HEK293 (cell line): Measurements from ENCODE around the gene FAM89B.

Source experiments
- CTCF ChIA-PET: fragments of 350-600 bp; formaldehyde crosslinking; extraction: SDS; loops from one replicate; lab custom pipeline; 2021; ENCODE audit warnings: antibody characterized with exemption; lab: Yijun Ruan, JAX
- POLR2A ChIA-PET: fragments of 300-600 bp; formaldehyde crosslinking; extraction: SDS; loops from one replicate; lab custom pipeline; 2020; ENCODE audit warnings: antibody characterized with exemption, inconsistent platforms; lab: Yijun Ruan, JAX
- H3K27ac ChIP-seq: fragments of 200-500 bp; sonication (Bioruptor generic); 2 replicates; pipeline ENCODE4 v1.5.1; 2014; ENCODE audit warnings: low read depth, low read length, control low read depth, inconsistent platforms; ENCODE audit errors: extremely low read depth
- H3K36me3 ChIP-seq, 2 experiments: fragments of 200-500 bp in 1 of 2; sonication (Bioruptor generic) in 1 of 2; 1 replicate in 1 of 2; 2 replicates in 1 of 2; pipeline ENCODE4 v1.5.1; 2014 to 2017; ENCODE audit warnings: inconsistent platforms in 2 of 2, low read length in 2 of 2; ENCODE audit not compliant: control insufficient read depth in 2 of 2, insufficient read depth in 1 of 2
- H3K4me1 ChIP-seq: fragments of 200-500 bp; sonication (Bioruptor generic); 2 replicates; pipeline ENCODE4 v1.5.1; 2014; ENCODE audit warnings: mild to moderate bottlenecking, low read length, inconsistent platforms; ENCODE audit not compliant: control insufficient read depth, insufficient read depth
- H3K4me3 ChIP-seq: 2 replicates; pipeline ENCODE4 v1.5.1; 2011; ENCODE audit warnings: low read depth, mild to moderate bottlenecking, control low read depth, low read length, moderate library complexity
- H3K9me3 ChIP-seq: fragments of 200-500 bp; sonication (Bioruptor generic); 2 replicates; pipeline ENCODE4 v1.5.1; 2014; ENCODE audit warnings: low read depth, low read length, inconsistent platforms; ENCODE audit not compliant: control insufficient read depth, insufficient read depth
- BCL11B ChIP-seq: fragments of 450-650 bp; formaldehyde crosslinking; IDR thresholded peaks from 2 replicates; pipeline ENCODE4 v1.5.1; 2016; ENCODE audit warnings: low read depth, missing biosample characterization, missing genetic modification characterization
- BCL6B ChIP-seq: fragments of 450-650 bp; formaldehyde crosslinking; IDR thresholded peaks from 2 replicates; pipeline ENCODE4 v1.5.1; 2017; ENCODE audit warnings: missing biosample characterization, missing genetic modification characterization
- ELK4 ChIP-seq: IDR thresholded peaks from 2 replicates; pipeline ENCODE4 v1.6.1; 2011; ENCODE audit warnings: mild to moderate bottlenecking, low read depth, low read length, borderline replicate concordance
- GLIS2 ChIP-seq: fragments of 450-650 bp; formaldehyde crosslinking; IDR thresholded peaks from 2 replicates; pipeline ENCODE4 v1.5.1; 2016; ENCODE audit warnings: missing biosample characterization, missing genetic modification characterization
- IKZF3 ChIP-seq: fragments of 450-650 bp; IDR thresholded peaks from 2 replicates; pipeline ENCODE4 v1.5.0; 2018; ENCODE audit warnings: missing biosample characterization, mild to moderate bottlenecking, missing genetic modification characterization, moderate library complexity
- KLF10 ChIP-seq: fragments of 450-650 bp; IDR thresholded peaks from 2 replicates; pipeline ENCODE4 v1.5.1; 2018; ENCODE audit warnings: missing biosample characterization, mild to moderate bottlenecking, missing genetic modification characterization
- KLF8 ChIP-seq: fragments of 450-650 bp; formaldehyde crosslinking; IDR thresholded peaks from 2 replicates; pipeline ENCODE4 v1.5.1; 2016; ENCODE audit warnings: missing biosample characterization, missing genetic modification characterization
- SP2 ChIP-seq: fragments of 450-650 bp; formaldehyde crosslinking; IDR thresholded peaks from 2 replicates; pipeline ENCODE4 v1.5.1; 2016; ENCODE audit warnings: missing biosample characterization, missing genetic modification characterization
- SP7 ChIP-seq: fragments of 450-650 bp; formaldehyde crosslinking; IDR thresholded peaks from 2 replicates; pipeline ENCODE4 v1.5.1; 2016; ENCODE audit warnings: missing biosample characterization, missing genetic modification characterization
- ZBTB1 ChIP-seq: fragments of 450-650 bp; formaldehyde crosslinking; IDR thresholded peaks from 2 replicates; pipeline ENCODE4 v1.5.1; 2016; ENCODE audit warnings: missing biosample characterization, missing genetic modification characterization
- ZBTB7A ChIP-seq: fragments of 450-650 bp; formaldehyde crosslinking; IDR thresholded peaks from 2 replicates; pipeline ENCODE4 v1.5.1; 2016; ENCODE audit warnings: low read depth, missing biosample characterization, missing genetic modification characterization
- ZFP69B ChIP-seq: fragments of 450-650 bp; formaldehyde crosslinking; IDR thresholded peaks from 2 replicates; pipeline ENCODE4 v1.5.1; 2016; ENCODE audit warnings: missing biosample characterization, missing genetic modification characterization
- ZNF114 ChIP-seq: fragments of 450-650 bp; formaldehyde crosslinking; IDR thresholded peaks from 2 replicates; pipeline ENCODE4 v1.5.0; 2017; ENCODE audit warnings: missing biosample characterization, missing genetic modification characterization
- ZNF133 ChIP-seq: fragments of 450-650 bp; formaldehyde crosslinking; IDR thresholded peaks from 2 replicates; pipeline ENCODE4 v1.5.1; 2016; ENCODE audit warnings: missing biosample characterization, missing genetic modification characterization
- ZNF18 ChIP-seq: fragments of 450-650 bp; formaldehyde crosslinking; IDR thresholded peaks from 2 replicates; pipeline ENCODE4 v1.5.1; 2016; ENCODE audit warnings: missing biosample characterization, missing genetic modification characterization
- ZNF24 ChIP-seq: fragments of 450-650 bp; formaldehyde crosslinking; IDR thresholded peaks from 2 replicates; pipeline ENCODE4 v1.5.1; 2016; ENCODE audit warnings: missing biosample characterization, missing genetic modification characterization
- ZNF391 ChIP-seq: fragments of 450-650 bp; formaldehyde crosslinking; IDR thresholded peaks from 2 replicates; pipeline ENCODE4 v1.5.1; 2016; ENCODE audit warnings: low read depth, missing biosample characterization, missing genetic modification characterization, borderline replicate concordance
- ZNF398 ChIP-seq: fragments of 450-650 bp; formaldehyde crosslinking; IDR thresholded peaks from 2 replicates; pipeline ENCODE4 v1.5.1; 2017; ENCODE audit warnings: missing biosample characterization, missing genetic modification characterization
- ZNF449 ChIP-seq: fragments of 450-650 bp; formaldehyde crosslinking; IDR thresholded peaks from 2 replicates; pipeline ENCODE4 v1.5.1; 2017; ENCODE audit warnings: missing biosample characterization, mild to moderate bottlenecking, missing genetic modification characterization, moderate library complexity
- ZNF521 ChIP-seq: fragments of 450-650 bp; formaldehyde crosslinking; IDR thresholded peaks from 2 replicates; pipeline ENCODE4 v1.5.1; 2017; ENCODE audit warnings: missing biosample characterization, mild to moderate bottlenecking, missing genetic modification characterization
- ZNF529 ChIP-seq: fragments of 450-650 bp; formaldehyde crosslinking; IDR thresholded peaks from 2 replicates; pipeline ENCODE4 v1.5.1; 2017; ENCODE audit warnings: missing genetic modification characterization, missing biosample characterization; ENCODE audit not compliant: insufficient replicate concordance
- ZNF558 ChIP-seq: fragments of 450-650 bp; formaldehyde crosslinking; IDR thresholded peaks from 2 replicates; pipeline ENCODE4 v1.5.1; 2016; ENCODE audit warnings: missing biosample characterization, missing genetic modification characterization
- ZNF768 ChIP-seq: fragments of 450-650 bp; formaldehyde crosslinking; IDR thresholded peaks from 2 replicates; pipeline ENCODE4 v1.5.1; 2018; ENCODE audit warnings: missing biosample characterization, mild to moderate bottlenecking, missing genetic modification characterization
- ZSCAN30 ChIP-seq: fragments of 450-650 bp; IDR thresholded peaks from 2 replicates; pipeline ENCODE4 v1.5.1; 2018; ENCODE audit warnings: missing biosample characterization, mild to moderate bottlenecking, missing genetic modification characterization, moderate library complexity
- ZXDB ChIP-seq: fragments of 450-650 bp; formaldehyde crosslinking; IDR thresholded peaks from 2 replicates; pipeline ENCODE4 v1.5.1; 2016; ENCODE audit warnings: missing biosample characterization, missing genetic modification characterization

FAM89B gene

GRCh38 chr11:65619281-65619928, 47.1 kb downstream of the FAM89B start (continued):
- no peak for TF ChIP-seq ZNF449
- TF ChIP-seq ZNF24, result no peak

GRCh38 chr11:65620666-65621065, 48.3 kb downstream of the FAM89B start:
- Histone ChIP-seq H3K4me1 (no peaks in the 10 kb centered on the region), H3K36me3 (peaks cover 0 to 85% of the 10 kb centered on the region in 2 experiments; a peak in 1 of 3 replicates), H3K9me3 (no peaks in the 10 kb centered on the region), H3K27ac (no peak overlapping the region), H3K4me3 (no peak overlapping the region)
- TF ChIP-seq SP2 (tag by site-specific recombination), result no peak
- no peak for TF ChIP-seq ZBTB7A (tag by site-specific recombination)
- no peak for TF ChIP-seq GLIS2
- no peak for TF ChIP-seq KLF8
- TF ChIP-seq ZNF529, result no peak
- TF ChIP-seq ELK4, result no peak
- no peak for TF ChIP-seq ZFP69B
- TF ChIP-seq ZNF521 (tag by site-specific recombination), result no peak
- no peak for TF ChIP-seq BCL11B (tag by site-specific recombination)
- no peak for TF ChIP-seq KLF10 (tag by site-specific recombination)
- no peak for TF ChIP-seq IKZF3 (tag by site-specific recombination)
- no peak for TF ChIP-seq ZNF114 (tag by site-specific recombination)
- no peak for TF ChIP-seq ZSCAN30 (tag by site-specific recombination)
- no peak for TF ChIP-seq SP7
- no peak for TF ChIP-seq ZXDB (tag by site-specific recombination)
- TF ChIP-seq ZNF133, result no peak
- no peak for TF ChIP-seq BCL6B
- TF ChIP-seq ZBTB1 (tag by site-specific recombination), result no peak
- no peak for TF ChIP-seq ZNF391 (tag by site-specific recombination)
- POLR2A ChIA-PET, result interaction anchor here (0.6 kb wide), 1 partner anchor 436 kb away, joined by 3 read pairs; no protein-coding TSS in a partner anchor
- CTCF ChIA-PET, result interaction anchor here (0.9 kb wide), 1 partner anchor 159 kb away, joined by 5 read pairs; no protein-coding TSS in a partner anchor

GRCh38 chr11:65621460-65621859, 49.1 kb downstream of the FAM89B start:
- ChIA-PET POLR2A (interaction anchor here (0.6 kb wide), 1 partner anchor 435 kb away, joined by 3 read pairs; no protein-coding TSS in a partner anchor), CTCF (interaction anchor here (0.7 to 0.9 kb wide), 2 partner anchors 42 to 158 kb away, joined by 3 to 5 read pairs; no protein-coding TSS in a partner anchor)

More at GRCh38 chr11:65621460-65621859, 49.1 kb downstream of the FAM89B start:
- no peaks in the 10 kb centered on the region for H3K9me3 ChIP-seq
- peaks cover 0 to 93% of the 10 kb centered on the region in 2 experiments; a peak in 1 of 3 replicates for H3K36me3 ChIP-seq
- no peaks in the 10 kb centered on the region for H3K4me1 ChIP-seq
- TF ChIP-seq ZNF398 (tag by site-specific recombination) (no peak), ZNF768 (tag by site-specific recombination) (no peak), ZNF558 (tag by site-specific recombination) (no peak), IKZF3 (tag by site-specific recombination) (no peak), ZNF18 (tag by site-specific recombination) (no peak)
- H3K4me3 ChIP-seq, result no peak overlapping the region
- H3K27ac ChIP-seq, result no peak overlapping the region
